HG03060 (cell line): ENCODE results near the gene SSTR3.

Source experiments
- ATAC-seq: cut with Tn5 transposase; IDR thresholded peaks from one replicate; pipeline ENCODE4 v1.9.1; 2021; ENCODE audit warnings: low read depth, moderate number of reproducible peaks; ENCODE audit not compliant: unreplicated experiment

Gene SSTR3

GRCh38 chr22:37154925-37155712 is 57.2 kb downstream of the SSTR3 start:
- ATAC-seq = no peak
